ENCODE measurements around the gene TEC. TPM values are rescaled to one million over a fixed set of nuclear protein-coding genes. Genes with fewer than 3 reads are reported as not detected.

TEC gene
- polyA plus RNA-seq, 1 of the 3 experiments (the other 2 are of a cell fraction): 0.85 TPM

DNA sequence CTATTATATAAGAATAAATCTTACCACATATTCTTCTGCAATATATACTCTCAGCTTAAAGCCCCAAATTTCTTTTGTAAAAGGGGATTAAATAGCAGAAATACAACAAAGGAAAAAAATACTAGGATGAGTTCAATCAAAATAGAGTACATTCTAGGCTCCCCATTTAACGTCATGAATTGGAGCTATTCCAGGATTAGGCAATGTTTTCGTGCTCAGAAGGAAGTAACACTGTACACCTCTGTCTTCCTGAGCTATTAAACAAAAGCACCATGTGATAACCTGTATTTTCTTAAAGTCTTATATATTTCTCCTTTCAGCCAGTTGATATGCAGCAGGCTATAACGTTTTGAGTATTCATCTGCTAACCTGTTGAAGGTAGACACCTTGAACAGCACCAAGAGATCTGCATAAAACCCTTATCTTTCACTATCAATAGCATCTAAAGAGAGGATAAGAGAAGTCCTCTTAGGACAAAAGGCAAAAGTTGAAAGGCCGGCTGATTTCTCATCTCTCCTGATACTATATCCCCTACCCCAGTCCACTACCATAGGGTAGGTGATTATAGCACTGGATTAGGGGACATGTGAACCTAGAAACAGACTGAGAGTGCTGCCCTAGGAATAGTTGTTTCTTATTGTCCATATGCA lies 31.5 kb downstream of the TEC start:
- Histone ChIP-seq H3K27me3 (ENCODE audit: insufficient read depth) (no peaks in the 10 kb centered on the region), H3K4me3 (ENCODE audit: low read depth in 2 of 2, low read length in 1 of 2) (no peak overlapping the region), H3K9me2 (0 out of 2 replicates have a peak, but pooled peaks cover 4% of the 10 kb centered on the region), H3K36me3 (replicated peaks in 1 of 2; ENCODE audit: control insufficient read depth in 1 of 2, insufficient read depth in 2 of 2, low read length in 1 of 2) (no peaks in the 10 kb centered on the region), H3K4me2 (no peak overlapping the region), H3K79me2 (ENCODE audit: insufficient read depth) (no peaks in the 10 kb centered on the region), H2AFZ (ENCODE audit: low read depth) (no peak overlapping the region), H3F3A (replicated peaks; ENCODE audit: insufficient read depth) (no peaks in the 10 kb centered on the region), H4K20me1 (ENCODE audit: insufficient read depth) (no peaks in the 10 kb centered on the region), H3K9ac (no peak overlapping the region), H3K4me1 (ENCODE audit: control insufficient read depth in 1 of 2, insufficient read depth in 2 of 2, low read depth in 1 of 2, low read length in 1 of 2) (no peaks in the 10 kb centered on the region), H3K9me3 (no peaks in the 10 kb centered on the region), H3K27ac (ENCODE audit: low read depth in 2 of 2, low read length in 1 of 2) (no peak overlapping the region)
- POLR2A ChIA-PET: no interaction called here
- DNase-seq: no peak
- CTCF ChIA-PET: no interaction called here
- no peak for TF ChIP-seq USF2 (IDR thresholded peaks at IDR 0.05; ENCODE audit: borderline replicate concordance, low read depth, low read length)
- TF ChIP-seq SMC3 (IDR thresholded peaks at IDR 0.05; ENCODE audit: low read depth, low read length): no peak
- no peak for TF ChIP-seq MEF2A (IDR thresholded peaks at IDR 0.05; ENCODE audit: borderline replicate concordance, low read depth)
- 74% methylated on average over 4 of the region's 4 CpGs for WGBS (ENCODE audit: low lambda C conversion rate)

GRCh38 chr4:48235050-48235449 lies 34.6 kb downstream of the TEC start:
- ChIA-PET POLR2A (no interaction called here), CTCF (no interaction called here)
- Histone ChIP-seq H3K9me2 (0 out of 2 replicates have a peak, but pooled peaks cover 4% of the 10 kb centered on the region), H3K4me1 (ENCODE audit: control insufficient read depth in 1 of 2, insufficient read depth in 2 of 2, low read depth in 1 of 2, low read length in 1 of 2) (no peaks in the 10 kb centered on the region), H3K36me3 (replicated peaks in 1 of 2; ENCODE audit: control insufficient read depth in 1 of 2, insufficient read depth in 2 of 2, low read length in 1 of 2) (no peaks in the 10 kb centered on the region), H3K27ac (ENCODE audit: low read depth in 2 of 2, low read length in 1 of 2) (no peak overlapping the region), H3K9ac (no peak overlapping the region), H4K20me1 (ENCODE audit: insufficient read depth) (no peaks in the 10 kb centered on the region), H3K9me3 (no peaks in the 10 kb centered on the region), H3K79me2 (ENCODE audit: insufficient read depth) (no peaks in the 10 kb centered on the region), H2AFZ (ENCODE audit: low read depth) (no peak overlapping the region), H3K4me2 (no peak overlapping the region), H3K4me3 (ENCODE audit: low read depth in 2 of 2, low read length in 1 of 2) (no peak overlapping the region), H3F3A (replicated peaks; ENCODE audit: insufficient read depth) (no peaks in the 10 kb centered on the region), H3K27me3 (ENCODE audit: insufficient read depth) (no peaks in the 10 kb centered on the region)
- no peak for DNase-seq
- 100% methylated on average over 1 of the region's 1 CpG for WGBS (ENCODE audit: low lambda C conversion rate)
- TF ChIP-seq MAX (IDR thresholded peaks at IDR 0.05; ENCODE audit: low read depth) (no peak), REST (IDR thresholded peaks at IDR 0.05; ENCODE audit: low read depth, low read length) (no peak), ELF1 (IDR thresholded peaks at IDR 0.05) (no peak), GABPA (IDR thresholded peaks at IDR 0.05; ENCODE audit: low read depth) (no peak), ZBTB33 (IDR thresholded peaks at IDR 0.05; ENCODE audit: borderline replicate concordance, low read depth) (no peak), RFX5 (IDR thresholded peaks at IDR 0.05; ENCODE audit: low read length) (no peak), SIN3A (IDR thresholded peaks at IDR 0.05; ENCODE audit: borderline replicate concordance, low read depth, low read length) (no peak), PBX3 (IDR thresholded peaks at IDR 0.05) (no peak), TCF12 (IDR thresholded peaks at IDR 0.05) (no peak), RAD21 (IDR thresholded peaks at IDR 0.05; ENCODE audit: low read length) (no peak), SMC3 (IDR thresholded peaks at IDR 0.05; ENCODE audit: low read depth, low read length) (no peak)

Measured in SK-N-SH (cell line).